Measurements from ENCODE around the gene AP3D1.
"Not testable (repeated sequence)": the region's sequence is repeated elsewhere in the genome, so short reads cannot be mapped to it uniquely, and the experiment has no call there.

Gene AP3D1

GRCh38 chr19:2108251-2109016 is 42.9 kb downstream of the AP3D1 start:
- DNase-seq: no peak

GRCh38 chr19:2103045-2103707 is 48.2 kb downstream of the AP3D1 start:
- DNase-seq: no peak

GRCh38 chr19:2101417-2102335 is 49.7 kb downstream of the AP3D1 start:
- DNase-seq: no peak

GRCh38 chr19:2100719-2101061 is 50.7 kb downstream of the AP3D1 start:
- no peak for DNase-seq

GRCh38 chr19:2099937-2100718 is 51.2 kb downstream of the AP3D1 start:
- DNase-seq: no peak

GRCh38 chr19:2099054-2099501 is 52.3 kb downstream of the AP3D1 start:
- DNase-seq: no peak

GRCh38 chr19:2097886-2098327 is 53.5 kb downstream of the AP3D1 start:
- DNase-seq: no peak

GRCh38 chr19:2097203-2097885 is 54.0 kb downstream of the AP3D1 start:
- peak; percentile 45 for DNase-seq

GRCh38 chr19:2096480-2097202 is 54.7 kb downstream of the AP3D1 start, which contains the start of gene IZUMO4:
Gene IZUMO4 (plus strand): TSS chr19:2096915. CDS start chr19:2096946, 31 bp downstream.
- DNase-seq: peak; percentile 94

- peak; percentile 93 for DNase-seq
Measured at GRCh38 chr19:2096034-2096479, 55.3 kb downstream of the AP3D1 start, which contains the start of gene MOB3A. Gene MOB3A (minus strand): TSS chr19:2096326. CDS start chr19:2078560, 17,766 bp downstream.

GRCh38 chr19:2091926-2092525 is 59.3 kb downstream of the AP3D1 start:
- not testable (repeated sequence) for DNase-seq

GRCh38 chr19:2089727-2090053 is 61.7 kb downstream of the AP3D1 start:
- DNase-seq: no peak

- no peak for DNase-seq
Measured at GRCh38 chr19:2089001-2089711, 62.2 kb downstream of the AP3D1 start.

- no peak for DNase-seq
Measured at GRCh38 chr19:2087621-2088100, 63.7 kb downstream of the AP3D1 start.

GRCh38 chr19:2086695-2087620 is 64.4 kb downstream of the AP3D1 start:
- peak; percentile 34 for DNase-seq

GRCh38 chr19:2084993-2085720 is 66.2 kb downstream of the AP3D1 start:
- no peak for DNase-seq

- DNase-seq: no peak
Measured at GRCh38 chr19:2083174-2083854, 68.1 kb downstream of the AP3D1 start.

Data from NCI-H2029 (cell line).